ENCODE results near the gene CAMSAP3.
"Not testable (repeated sequence)": the region's sequence is repeated elsewhere in the genome, so short reads cannot be mapped to it uniquely, and the experiment has no call there.

CAMSAP3 gene

DNA sequence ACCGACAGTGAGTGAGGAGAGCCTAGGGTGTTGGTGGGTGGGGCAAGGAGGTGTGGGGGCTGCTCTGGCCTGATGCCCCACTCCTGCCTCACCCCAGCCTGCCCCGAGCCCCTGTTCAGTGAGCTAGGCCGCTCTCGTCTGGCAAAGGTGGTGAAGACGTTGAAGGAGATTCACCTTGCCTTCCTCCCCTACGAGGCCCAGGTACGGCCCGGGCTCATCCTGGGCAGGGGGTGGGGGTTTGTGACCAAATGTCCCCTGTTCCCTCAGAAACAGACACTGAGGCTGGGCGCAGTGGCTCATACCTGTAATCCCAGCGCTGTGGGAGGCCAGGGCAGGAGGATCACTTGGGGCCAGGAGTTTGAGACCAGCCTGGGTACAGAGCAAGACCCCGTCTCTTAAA, 45.1 kb downstream of the CAMSAP3 start:
- DNase-seq = no peak
- no peaks in the 10 kb centered on the region for H3K9me3 ChIP-seq
- peaks cover 0 to 11% (median 1%) of the 10 kb centered on the region in 4 donors for H3K4me1 ChIP-seq
- no peak overlapping the region for H3K4me3 ChIP-seq
- TF ChIP-seq, protein P1, sequence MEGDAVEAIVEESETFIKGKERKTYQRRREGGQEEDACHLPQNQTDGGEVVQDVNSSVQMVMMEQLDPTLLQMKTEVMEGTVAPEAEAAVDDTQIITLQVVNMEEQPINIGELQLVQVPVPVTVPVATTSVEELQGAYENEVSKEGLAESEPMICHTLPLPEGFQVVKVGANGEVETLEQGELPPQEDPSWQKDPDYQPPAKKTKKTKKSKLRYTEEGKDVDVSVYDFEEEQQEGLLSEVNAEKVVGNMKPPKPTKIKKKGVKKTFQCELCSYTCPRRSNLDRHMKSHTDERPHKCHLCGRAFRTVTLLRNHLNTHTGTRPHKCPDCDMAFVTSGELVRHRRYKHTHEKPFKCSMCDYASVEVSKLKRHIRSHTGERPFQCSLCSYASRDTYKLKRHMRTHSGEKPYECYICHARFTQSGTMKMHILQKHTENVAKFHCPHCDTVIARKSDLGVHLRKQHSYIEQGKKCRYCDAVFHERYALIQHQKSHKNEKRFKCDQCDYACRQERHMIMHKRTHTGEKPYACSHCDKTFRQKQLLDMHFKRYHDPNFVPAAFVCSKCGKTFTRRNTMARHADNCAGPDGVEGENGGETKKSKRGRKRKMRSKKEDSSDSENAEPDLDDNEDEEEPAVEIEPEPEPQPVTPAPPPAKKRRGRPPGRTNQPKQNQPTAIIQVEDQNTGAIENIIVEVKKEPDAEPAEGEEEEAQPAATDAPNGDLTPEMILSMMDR (IDR thresholded peaks at IDR 0.05) = no peak
- intact Hi-C loops (cut with DNase I; ENCODE audit: low total_unique reads) = loop anchor here (10.0 kb wide), 1 partner anchor 154 kb away; no protein-coding TSS in a partner anchor
- peaks cover 0 to 63% of the 10 kb centered on the region in 2 donors for H3K27me3 ChIP-seq
- H3K36me3 ChIP-seq = peaks cover 0 to 14% (median 0%) of the 10 kb centered on the region in 3 donors
- H3K27ac ChIP-seq = no peak overlapping the region

DNA sequence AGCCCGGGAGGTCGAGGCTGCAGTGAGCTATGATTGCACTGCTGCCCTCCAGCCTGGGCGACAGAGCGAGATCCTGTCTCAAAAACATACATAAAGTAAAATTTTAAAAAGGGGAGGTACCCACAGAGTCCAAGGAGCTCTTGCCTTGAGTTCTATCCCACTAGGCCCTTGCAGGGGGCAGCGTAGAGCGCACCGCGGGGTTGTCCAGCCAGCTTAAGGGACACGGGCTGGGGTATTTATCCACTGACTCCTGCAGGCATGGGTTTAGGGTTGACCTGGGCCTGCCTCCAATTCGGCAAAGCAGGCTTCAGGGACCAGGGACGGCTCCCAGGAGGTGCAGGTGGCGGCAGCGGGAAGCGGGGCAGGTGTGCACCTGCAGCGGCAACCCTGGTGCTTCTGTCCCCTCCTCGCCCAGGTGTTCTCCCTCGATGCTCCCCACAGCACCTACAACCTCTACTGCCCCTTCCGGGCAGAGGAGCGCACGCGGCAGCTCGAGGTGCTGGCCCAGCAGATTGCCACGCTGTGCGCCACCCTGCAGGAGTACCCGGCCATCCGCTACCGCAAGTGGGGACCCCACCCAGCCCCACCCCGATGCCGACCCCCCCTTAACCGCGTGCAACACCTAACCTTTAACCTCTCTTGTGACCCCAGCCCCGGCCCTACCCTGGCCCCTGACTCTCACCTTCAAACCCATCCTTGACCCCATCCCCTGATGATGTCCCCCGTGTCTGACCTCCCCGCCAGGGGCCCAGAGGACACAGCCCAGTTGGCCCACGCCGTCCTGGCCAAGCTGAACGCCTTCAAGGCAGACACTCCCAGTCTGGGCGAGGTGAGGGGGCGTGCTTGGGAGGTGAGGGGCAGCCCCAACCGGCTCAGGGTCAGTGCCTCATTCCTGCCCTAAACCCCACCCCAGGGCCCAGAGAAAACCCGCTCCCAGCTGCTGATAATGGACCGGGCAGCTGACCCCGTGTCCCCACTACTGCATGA, 45.9 kb downstream of the CAMSAP3 start:
- Histone ChIP-seq H3K4me3 (no peak overlapping the region), H3K9me3 (no peaks in the 10 kb centered on the region), H3K27ac (no peak overlapping the region), H3K36me3 (peaks cover 0 to 21% (median 0%) of the 10 kb centered on the region in 3 donors), H3K4me1 (peaks cover 0 to 5% (median 1%) of the 10 kb centered on the region in 4 donors), H3K27me3 (peaks cover 0 to 64% of the 10 kb centered on the region in 2 donors)
- intact Hi-C loops (cut with DNase I; ENCODE audit: low total_unique reads) = loop anchor here (10.0 kb wide), 1 partner anchor 153 kb away; no protein-coding TSS in a partner anchor
- TF ChIP-seq, protein P1 (IDR thresholded peaks at IDR 0.05) = no peak
- no peak for DNase-seq

DNA sequence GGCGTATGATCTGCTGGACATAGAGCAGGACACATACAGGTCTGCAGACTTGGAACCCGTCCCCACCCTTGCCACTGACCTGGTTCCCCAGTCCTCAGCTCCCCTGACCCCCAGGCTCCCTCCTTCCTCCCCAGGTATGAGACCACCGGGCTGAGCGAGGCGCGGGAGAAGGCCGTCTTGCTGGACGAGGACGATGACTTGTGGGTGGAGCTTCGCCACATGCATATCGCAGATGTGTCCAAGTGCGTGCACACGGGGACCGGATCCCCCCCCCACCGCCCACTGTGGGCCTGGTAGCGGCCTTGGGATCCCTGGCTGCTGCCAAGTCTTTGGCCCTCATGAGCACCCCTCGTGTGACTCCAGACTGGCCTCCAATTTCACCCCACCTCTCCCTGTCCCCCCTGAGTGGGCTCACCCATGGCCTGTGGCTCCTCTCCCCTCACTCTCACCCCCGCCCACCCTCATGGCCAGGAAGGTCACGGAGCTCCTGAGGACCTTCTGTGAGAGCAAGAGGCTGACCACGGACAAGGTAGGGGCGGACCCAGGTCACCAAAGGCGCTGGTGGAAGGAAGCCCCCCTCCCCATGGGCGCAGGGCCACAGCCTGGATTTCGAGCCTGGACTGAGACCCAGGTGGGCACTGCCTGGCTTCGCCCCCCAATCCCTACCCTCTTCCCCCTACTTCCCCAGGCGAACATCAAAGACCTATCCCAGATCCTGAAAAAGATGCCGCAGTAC, 46.8 kb downstream of the CAMSAP3 start:
- Histone ChIP-seq H3K4me3 (no peak overlapping the region), H3K27ac (no peak overlapping the region), H3K36me3 (peaks cover 0 to 27% (median 0%) of the 10 kb centered on the region in 3 donors), H3K9me3 (no peaks in the 10 kb centered on the region), H3K4me1 (no peaks in the 10 kb centered on the region), H3K27me3 (peaks cover 0 to 64% of the 10 kb centered on the region in 2 donors)
- TF ChIP-seq, protein P1 (IDR thresholded peaks at IDR 0.05) = no peak
- no peak for DNase-seq
- intact Hi-C loops (cut with DNase I; ENCODE audit: low total_unique reads) = loop anchor here (10.0 kb wide), 1 partner anchor 152 kb away; no protein-coding TSS in a partner anchor

DNA sequence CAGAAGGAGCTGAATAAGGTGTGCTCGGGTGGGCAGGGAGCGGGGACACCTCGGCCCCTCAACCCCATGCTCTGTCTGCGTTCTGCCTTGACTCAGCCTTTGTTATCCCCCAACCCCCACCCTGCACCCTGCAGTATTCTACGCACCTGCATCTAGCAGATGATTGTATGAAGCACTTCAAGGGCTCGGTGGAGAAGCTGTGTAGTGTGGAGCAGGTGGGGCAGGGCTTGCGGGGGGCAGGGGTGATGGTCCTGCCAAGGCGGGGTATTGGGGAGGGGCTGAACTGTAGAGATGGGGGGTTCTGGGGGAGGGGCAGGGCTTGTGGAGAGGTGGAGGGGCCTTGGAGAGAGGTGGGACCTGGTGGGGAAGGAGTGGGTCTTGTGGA, 47.4 kb downstream of the CAMSAP3 start:
- no peak for DNase-seq

DNA sequence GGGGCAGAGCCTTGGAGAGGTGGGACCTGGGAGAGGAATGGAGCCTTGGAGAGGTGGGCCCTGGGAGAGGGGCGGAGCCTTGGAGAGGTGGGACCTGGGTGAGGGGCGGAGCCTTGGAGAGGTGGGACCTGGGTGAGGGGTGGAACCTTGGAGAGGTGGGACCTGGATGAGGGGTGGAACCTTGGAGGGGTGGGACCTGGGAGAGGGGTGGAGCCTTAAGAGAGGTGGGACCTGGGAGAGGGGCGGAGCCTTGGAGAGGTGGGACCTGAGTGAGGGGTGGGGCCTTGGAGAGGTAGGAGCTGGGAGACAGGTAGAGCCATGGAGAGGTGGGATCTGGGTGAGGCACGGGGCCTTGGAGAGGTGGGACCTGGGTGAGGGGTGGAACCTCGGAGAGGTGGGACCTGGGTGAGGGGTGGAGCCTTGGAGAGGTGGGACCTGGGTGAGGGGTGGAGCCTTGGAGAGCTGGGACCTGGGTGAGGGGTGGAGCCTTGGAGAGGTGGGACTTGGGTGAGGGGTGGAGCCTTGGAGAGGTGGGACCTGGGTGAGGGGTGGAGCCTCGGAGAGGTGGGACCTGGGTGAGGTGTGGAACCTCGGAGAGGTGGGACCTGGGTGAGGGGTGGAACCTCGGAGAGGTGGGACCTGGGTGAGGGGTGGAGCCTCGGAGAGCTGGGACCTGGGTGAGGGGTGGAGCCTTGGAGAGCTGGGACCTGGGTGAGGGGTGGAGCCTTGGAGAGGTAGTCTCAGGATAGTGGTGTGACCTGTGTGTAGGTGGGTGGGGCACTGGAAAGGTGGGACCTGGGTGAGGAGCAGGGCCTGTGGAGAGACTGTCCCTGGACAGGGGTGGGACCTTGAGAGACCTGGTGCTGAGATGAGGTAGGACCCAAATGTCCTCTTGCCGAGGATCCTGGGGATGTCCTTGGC, 48.2 kb downstream of the CAMSAP3 start:
- not testable (repeated sequence) for DNase-seq, H3K27ac ChIP-seq, H3K4me3 ChIP-seq, H3K4me1 ChIP-seq, H3K9me3 ChIP-seq
- intact Hi-C loops (cut with DNase I; ENCODE audit: low total_unique reads) = loop anchor here (10.0 kb wide), 1 partner anchor 151 kb away; no protein-coding TSS in a partner anchor
- H3K27me3 ChIP-seq = peaks cover 0 to 60% of the 10 kb centered on the region in 2 donors
- peaks cover 0 to 31% (median 0%) of the 10 kb centered on the region in 3 donors for H3K36me3 ChIP-seq

More for the DNA sequence above, 47.4 kb downstream of the CAMSAP3 start:
- Histone ChIP-seq H3K27me3 (peaks cover 0 to 63% of the 10 kb centered on the region in 2 donors), H3K36me3 (peaks cover 0 to 31% (median 0%) of the 10 kb centered on the region in 3 donors), H3K9me3 (no peaks in the 10 kb centered on the region), H3K27ac (no peak overlapping the region), H3K4me3 (no peak overlapping the region), H3K4me1 (no peaks in the 10 kb centered on the region)
- intact Hi-C loops (cut with DNase I; ENCODE audit: low total_unique reads) = loop anchor here (10.0 kb wide), 1 partner anchor 152 kb away; no protein-coding TSS in a partner anchor
- TF ChIP-seq, protein P1 (IDR thresholded peaks at IDR 0.05) = no peak
